A549 (cell line): ENCODE measurements around the gene ADAMTS2. TPM values are rescaled to one million over a fixed set of nuclear protein-coding genes. Genes with fewer than 3 reads are reported as not detected.

Source experiments
- ATAC-seq, 2 experiments: fragments of 200-7000 bp in 1 of 2; fragments of >200 bp in 1 of 2; cut with Nextera tagmentation in 1 of 2; cut with Tn5 transposase in 1 of 2; 3 replicates each; pipeline versions ENCODE4 v1.8.0 to v1.9.1; 2018 to 2020; ENCODE audit warnings: mild to moderate bottlenecking in 1 of 2, moderate library complexity in 1 of 2
- CTCF ChIA-PET: fragments of 300-600 bp; sonication (Branson Sonifier 250); formaldehyde crosslinking; extraction: SDS; loops from one replicate; lab custom pipeline; 2021; ENCODE audit warnings: antibody characterized with exemption, inconsistent platforms; lab: Yijun Ruan, JAX
- POLR2A ChIA-PET: fragments of 350-600 bp; formaldehyde crosslinking; extraction: SDS; loops from one replicate; lab custom pipeline; 2021; ENCODE audit warnings: antibody characterized with exemption, inconsistent platforms; lab: Yijun Ruan, JAX
- DNase-seq, 2 experiments: peaks; one replicate each; pipeline versions ENCODE4 v3.0.0 to v3.0.0-alpha.2; 2011 to 2016; ENCODE audit warnings: low read depth in 1 of 2, low spot score in 1 of 2
- FAIRE-seq: peaks from 2 replicates; lab custom pipeline; 2011; peaks lifted over from hg19 to GRCh38; lab: Jason Lieb, UNC
- H3K27ac ChIP-seq, 2 experiments: fragments of >200 bp; sonication (Bioruptor Twin); formaldehyde crosslinking; 3 replicates each; pipeline ENCODE4 v1.5.1; 2016 to 2017
- H3K4me1 ChIP-seq: fragments of >200 bp; sonication (Bioruptor Twin); formaldehyde crosslinking; 3 replicates; pipeline ENCODE4 v1.6.1; 2016
- H3K4me2 ChIP-seq: fragments of >200 bp; sonication (Bioruptor Twin); formaldehyde crosslinking; 3 replicates; pipeline ENCODE4 v1.6.1; 2016
- H3K4me3 ChIP-seq: fragments of >200 bp; sonication (Bioruptor Twin); formaldehyde crosslinking; 3 replicates; pipeline ENCODE4 v1.5.1; 2016
- H3K9me3 ChIP-seq: fragments of >200 bp; sonication (Bioruptor Twin); formaldehyde crosslinking; 3 replicates; pipeline ENCODE4 v1.6.1; 2016
- CEBPB ChIP-seq, 2 experiments: fragments of >200 bp in 1 of 2; sonication (Bioruptor Twin) in 1 of 2; formaldehyde crosslinking in 1 of 2; IDR thresholded peaks; 2 replicates each; pipeline ENCODE4 v1.6.1; 2012 to 2016
- CHD2 ChIP-seq: fragments of 150-350 bp; IDR thresholded peaks from 2 replicates; pipeline ENCODE4 v1.6.1; 2014; ENCODE audit warnings: low read length; ENCODE audit not compliant: partially characterized antibody
- CHD4 ChIP-seq: fragments of 200-600 bp; sonication (generic); IDR thresholded peaks from 2 replicates; pipeline ENCODE4 v1.6.1; 2016; ENCODE audit warnings: antibody characterized with exemption, mild to moderate bottlenecking, borderline replicate concordance
- CTCF ChIP-seq: fragments of >200 bp; sonication (Bioruptor Twin); formaldehyde crosslinking; IDR thresholded peaks from 3 replicates; pipeline ENCODE4 v1.5.1; 2016
- EHMT2 ChIP-seq: fragments of 200-600 bp; sonication (generic); IDR thresholded peaks from 2 replicates; pipeline ENCODE4 v1.6.1; 2016; ENCODE audit warnings: antibody characterized with exemption, low read depth, mild to moderate bottlenecking, moderate library complexity
- FOSL2 ChIP-seq, 2 experiments: fragments of 450-650 bp in 1 of 2; fragments of >200 bp in 1 of 2; sonication (Bioruptor Twin) in 1 of 2; formaldehyde crosslinking; IDR thresholded peaks; 2 replicates each; pipeline versions ENCODE4 v1.5.0 to v1.6.1; 2016 to 2020; ENCODE audit warnings: mild to moderate bottlenecking in 1 of 2, moderate library complexity in 1 of 2
- FOXS1 ChIP-seq: fragments of 250-450 bp; sonication (Bioruptor Pico); IDR thresholded peaks from 2 replicates; pipeline ENCODE4 v1.5.0; 2020; ENCODE audit warnings: mild to moderate bottlenecking, moderate library complexity
- GATA3 ChIP-seq: IDR thresholded peaks from 2 replicates; pipeline ENCODE4 v1.6.1; 2012; ENCODE audit warnings: borderline replicate concordance
- HOXB13 ChIP-seq: fragments of 250-450 bp; sonication (Bioruptor Pico); IDR thresholded peaks from 2 replicates; pipeline ENCODE4 v1.5.0; 2020; ENCODE audit warnings: low read depth, mild to moderate bottlenecking, moderate library complexity
- JUN ChIP-seq, 2 experiments: fragments of >200 bp; sonication (Bioruptor Twin); formaldehyde crosslinking; IDR thresholded peaks; 2 replicates in 1 of 2; 3 replicates in 1 of 2; pipeline ENCODE4 v1.6.1; 2016 to 2017
- MAFK ChIP-seq: fragments of 450-650 bp; IDR thresholded peaks from 2 replicates; pipeline ENCODE4 v1.6.1; 2014; ENCODE audit not compliant: partially characterized antibody
- MAZ ChIP-seq: fragments of 150-350 bp; IDR thresholded peaks from 2 replicates; pipeline ENCODE4 v1.6.1; 2014; ENCODE audit warnings: antibody characterized with exemption, low read depth, low read length, borderline replicate concordance
- NFE2L2 ChIP-seq: fragments of 150-350 bp; conservative IDR thresholded peaks from 2 replicates; pipeline ENCODE4 v1.6.1; 2014; ENCODE audit warnings: low read length
- NPAS2 ChIP-seq: fragments of 250-450 bp; sonication (Bioruptor Pico); IDR thresholded peaks from 2 replicates; pipeline ENCODE4 v1.8.0; 2022; ENCODE audit warnings: mild to moderate bottlenecking, moderate library complexity, borderline replicate concordance
- NR3C1 ChIP-seq: fragments of >200 bp; sonication (Bioruptor Twin); formaldehyde crosslinking; IDR thresholded peaks from 3 replicates; pipeline ENCODE4 v1.6.1; 2017
- POLR2A ChIP-seq: IDR thresholded peaks from 2 replicates; pipeline ENCODE4 v1.6.1; 2012; ENCODE audit warnings: mild to moderate bottlenecking, low read length
- POLR2AphosphoS2 ChIP-seq: conservative IDR thresholded peaks from 2 replicates; pipeline ENCODE4 v1.6.1; 2012; ENCODE audit warnings: low read length, improper control_type of control experiment, inconsistent platforms
- RARB ChIP-seq: fragments of 250-450 bp; sonication (Bioruptor Pico); IDR thresholded peaks from 2 replicates; pipeline ENCODE4 v1.8.0; 2021; ENCODE audit warnings: mild to moderate bottlenecking, moderate library complexity
- REST ChIP-seq: fragments of 200-600 bp; sonication (generic); IDR thresholded peaks from 2 replicates; pipeline ENCODE4 v1.6.1; 2016; ENCODE audit warnings: antibody characterized with exemption, mild to moderate bottlenecking, moderate library complexity
- RNF2 ChIP-seq: fragments of 200-600 bp; sonication (generic); IDR thresholded peaks from 2 replicates; pipeline ENCODE4 v1.6.1; 2016; ENCODE audit warnings: low read depth, mild to moderate bottlenecking, antibody characterized with exemption, moderate library complexity, borderline replicate concordance
- ZFP36 ChIP-seq: fragments of 450-650 bp; IDR thresholded peaks from 2 replicates; pipeline ENCODE4 v1.6.1; 2014; ENCODE audit warnings: borderline replicate concordance; ENCODE audit not compliant: partially characterized antibody
- ZNF302 ChIP-seq: fragments of 250-450 bp; sonication (Bioruptor Pico); IDR thresholded peaks from 2 replicates; pipeline ENCODE4 v1.9.0; 2021; ENCODE audit warnings: inconsistent platforms, mild to moderate bottlenecking, moderate library complexity
- ZSCAN20 ChIP-seq: fragments of 250-450 bp; sonication (Bioruptor Pico); IDR thresholded peaks from 2 replicates; pipeline ENCODE4 v1.8.0; 2022; ENCODE audit warnings: mild to moderate bottlenecking, moderate library complexity
- WGBS: methylation state at CpG from one replicate; pipeline ENCODE4 v1.1.6; 2017; ENCODE audit errors: missing lambda C conversion rate; 5-methylcytosine and 5-hydroxymethylcytosine counted together
- polyA plus RNA-seq, 4 experiments: library from polyadenylated mRNA; depleted of rRNA in 3 of 4; stranded (reverse); fragments of >200 nt; fragmentation: RNase III in 1 of 4; extraction: RNeasy Plus Mini Kit Qiagen cat#74134 plus additional on column Dnase treatment in 1 of 4; gene quantifications; 2 replicates in 3 of 4; 3 replicates in 1 of 4; pipeline ENCODE4 v1.2.3, GENCODE V29; 2011 to 2017

The ADAMTS2 gene
- polyA plus RNA-seq, 2 of the 4 experiments (the other 2 are of a cell fraction), result not detected

- 51% methylated on average over 9 of the region's 13 CpGs for WGBS
- Histone ChIP-seq H3K4me1 (no peaks in the 10 kb centered on the region), H3K9me3 (peaks cover 9% of the 10 kb centered on the region; the same call in 1 of the 3 replicates), H3K4me3 (no peak overlapping the region), H3K27ac (no peak overlapping the region), H3K4me2 (no peak overlapping the region)
- FAIRE-seq (no peak), ATAC-seq (no peak), DNase-seq (no peak)
- POLR2A ChIA-PET, result no interaction called here
- no peak for TF ChIP-seq EHMT2
- no peak for TF ChIP-seq RNF2
- TF ChIP-seq REST, result no peak
- no peak for TF ChIP-seq ZFP36
- TF ChIP-seq RARB (CRISPR knock-in tag), result no peak
- no peak for TF ChIP-seq MAFK
- TF ChIP-seq CHD2, result no peak
- no peak for TF ChIP-seq NFE2L2
- TF ChIP-seq CTCF, result no peak
- TF ChIP-seq CHD4, result no peak
- TF ChIP-seq MAZ, result no peak
- CTCF ChIA-PET, result no interaction called here
Measured at GRCh38 chr5:179308563-179309382, 36.5 kb downstream of the ADAMTS2 start.

- Histone ChIP-seq H3K9me3 (peaks cover 9% of the 10 kb centered on the region; the same call in 1 of the 3 replicates), H3K4me1 (no peaks in the 10 kb centered on the region), H3K4me2 (no peak overlapping the region), H3K4me3 (no peak overlapping the region), H3K27ac (no peak overlapping the region)
- TF ChIP-seq HOXB13 (CRISPR knock-in tag) (no peak), CEBPB (IDR thresholded peaks at IDR 0.05) (no peak), JUN (IDR thresholded peaks at IDR 0.05) (no peak), NR3C1 (no peak), POLR2AphosphoS2 (no peak), ZSCAN20 (CRISPR knock-in tag) (no peak), POLR2A (no peak), FOSL2 (IDR thresholded peaks at IDR 0.05) (no peak), FOSL2 (CRISPR knock-in tag; IDR thresholded peaks at IDR 0.05) (no peak), NPAS2 (CRISPR knock-in tag) (no peak), MAZ (no peak), FOXS1 (CRISPR knock-in tag) (no peak), GATA3 (no peak), ZFP36 (no peak), ZNF302 (no peak)
- POLR2A ChIA-PET, result no interaction called here
- DNase-seq, result no peak
- ATAC-seq, result no peak
- CTCF ChIA-PET, result no interaction called here
- 42% methylated on average over 18 of the region's 24 CpGs for WGBS
- FAIRE-seq, result no peak
Measured at GRCh38 chr5:179307931-179308471, 37.3 kb downstream of the ADAMTS2 start.
